ENCODE data around the gene GNAZ. TPM values are rescaled to one million over a fixed set of nuclear protein-coding genes. Genes with fewer than 3 reads are reported as not detected.
"Not testable (repeated sequence)": the region's sequence is repeated elsewhere in the genome, so short reads cannot be mapped to it uniquely, and the experiment has no call there.

GNAZ gene
- total and polyA plus RNA-seq, 7 experiments from 2014 or later, result 0.12 to 2.0 (median 0.31) TPM; not detected in 3

DNA sequence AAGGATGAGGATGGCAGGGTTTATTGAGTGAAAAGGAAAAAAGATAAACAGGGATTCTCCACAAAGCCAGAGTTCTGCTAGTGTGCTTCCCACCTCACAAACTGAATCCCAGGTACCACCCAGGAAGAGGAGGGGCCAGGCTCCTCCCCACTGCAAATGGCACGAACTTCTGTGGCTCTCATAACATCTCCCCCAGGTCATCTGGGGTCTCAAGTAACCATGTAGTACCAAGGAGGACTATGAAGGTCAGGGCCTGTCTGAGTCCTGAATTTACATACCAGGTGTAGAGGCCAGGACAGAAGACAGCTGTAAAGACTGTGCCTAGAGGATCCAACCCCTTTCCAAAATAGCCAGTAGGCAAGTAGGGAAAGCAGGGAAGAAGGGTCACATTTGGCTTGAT, 25.7 kb upstream of the GNAZ start:
- ChIA-PET CTCF (no interaction called here), POLR2A (interaction anchor here (0.6 kb wide), 1 partner anchor 1570 kb away, joined by 4 read pairs; no protein-coding TSS in a partner anchor)
- peaks cover 0 to 40% (median 14%) of the 10 kb centered on the region in 5 donors for H3K27me3 Mint-ChIP-seq

DNA sequence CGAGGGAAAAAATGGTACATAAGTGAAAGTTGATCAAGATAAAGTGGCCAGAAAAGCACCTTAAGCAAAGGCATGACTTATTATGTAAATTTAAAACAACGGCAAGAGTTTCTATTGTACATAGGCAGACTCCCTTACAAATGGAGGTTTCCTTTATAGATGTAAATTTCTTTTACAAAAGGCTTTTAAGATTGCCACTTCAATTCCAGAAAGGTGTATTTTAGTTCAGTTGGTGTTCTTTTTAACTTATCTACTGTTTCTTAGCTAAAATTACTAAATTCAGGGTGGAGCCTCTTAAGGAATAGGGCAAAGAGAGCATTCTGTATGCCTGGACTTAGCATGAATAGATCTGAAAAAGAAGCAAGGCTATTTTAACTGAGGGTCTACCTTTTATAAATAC, 24.9 kb upstream of the GNAZ start:
- Mint-ChIP-seq H3K36me3 (peaks cover 0 to 4% (median 0%) of the 10 kb centered on the region in 5 donors), H3K27ac (no peak overlapping the region), H3K4me3 (no peak overlapping the region), H3K9me3 (peaks cover 0 to 18% (median 0%) of the 10 kb centered on the region in 11 donors), H3K4me1 (peaks cover 0 to 7% (median under 1%) of the 10 kb centered on the region in 7 donors), H3K27me3 (peaks cover 0 to 44% (median 14%) of the 10 kb centered on the region in 5 donors)
- intact Hi-C loops (cut with micrococcal nuclease), result no loop called here
- DNase-seq, result no peak
- CTCF ChIA-PET, result no interaction called here
- Histone ChIP-seq H3K27me3 (ENCODE audit: control insufficient read depth in 2 of 2, insufficient read depth in 2 of 2, low read length in 2 of 2) (no peaks in the 10 kb centered on the region), H3K9me3 (ENCODE audit: control insufficient read depth in 2 of 3, low read length in 3 of 3) (peaks cover 0 to 10% (median 6%) of the 10 kb centered on the region in 3 experiments), H3K36me3 (ENCODE audit: control insufficient read depth in 2 of 3, insufficient read depth in 3 of 3, low read length in 3 of 3) (no peaks in the 10 kb centered on the region), H3K27ac (ENCODE audit: low read depth, low read length) (no peak overlapping the region), H3K4me1 (ENCODE audit: control insufficient read depth in 2 of 2, insufficient read depth in 2 of 2, low read length in 2 of 2) (no peaks in the 10 kb centered on the region), H3K4me3 (ENCODE audit: low read length) (no peak overlapping the region)
- POLR2A ChIA-PET, result interaction anchor here (0.6 kb wide), 2 partner anchors 24 to 1569 kb away, joined by 3 to 4 read pairs; no protein-coding TSS in a partner anchor
- ATAC-seq, result no peak

More for the DNA sequence above, 25.7 kb upstream of the GNAZ start:
- H3K4me3 Mint-ChIP-seq, result no peak overlapping the region
- peaks cover 0 to 18% (median 0%) of the 10 kb centered on the region in 11 donors for H3K9me3 Mint-ChIP-seq
- no peak overlapping the region for H3K4me3 ChIP-seq (ENCODE audit: low read length)
- peaks cover 0 to 10% (median 6%) of the 10 kb centered on the region in 3 experiments for H3K9me3 ChIP-seq (ENCODE audit: control insufficient read depth in 2 of 3, low read length in 3 of 3)
- no peak overlapping the region for H3K27ac Mint-ChIP-seq
- no peaks in the 10 kb centered on the region for H3K27me3 ChIP-seq (ENCODE audit: control insufficient read depth in 2 of 2, insufficient read depth in 2 of 2, low read length in 2 of 2)
- intact Hi-C loops (cut with micrococcal nuclease), result no loop called here
- H3K4me1 ChIP-seq (ENCODE audit: control insufficient read depth in 2 of 2, insufficient read depth in 2 of 2, low read length in 2 of 2), result no peaks in the 10 kb centered on the region
- H3K4me1 Mint-ChIP-seq, result peaks cover 0 to 4% (median 0%) of the 10 kb centered on the region in 7 donors
- H3K27ac ChIP-seq (ENCODE audit: low read depth, low read length), result no peak overlapping the region
- no peak for ATAC-seq
- DNase-seq, result no peak
- H3K36me3 Mint-ChIP-seq, result peaks cover 0 to 4% (median 0%) of the 10 kb centered on the region in 5 donors
- no peaks in the 10 kb centered on the region for H3K36me3 ChIP-seq (ENCODE audit: control insufficient read depth in 2 of 3, insufficient read depth in 3 of 3, low read length in 3 of 3)

- no peak for ATAC-seq
- Mint-ChIP-seq H3K4me1 (peaks cover 0 to 7% (median 2%) of the 10 kb centered on the region in 7 donors), H3K4me3 (no peak overlapping the region), H3K27ac (no peak overlapping the region), H3K36me3 (peaks cover 0 to 4% (median 0%) of the 10 kb centered on the region in 5 donors), H3K9me3 (peaks cover 0 to 18% (median 0%) of the 10 kb centered on the region in 11 donors), H3K27me3 (peaks cover 0 to 50% (median 14%) of the 10 kb centered on the region in 5 donors)
- ChIA-PET CTCF (no interaction called here), POLR2A (no interaction called here)
- intact Hi-C loops (cut with micrococcal nuclease), result no loop called here
- Histone ChIP-seq H3K4me1 (ENCODE audit: control insufficient read depth in 2 of 2, insufficient read depth in 2 of 2, low read length in 2 of 2) (no peaks in the 10 kb centered on the region), H3K36me3 (ENCODE audit: control insufficient read depth in 2 of 3, insufficient read depth in 3 of 3, low read length in 3 of 3) (no peaks in the 10 kb centered on the region), H3K27ac (ENCODE audit: low read depth, low read length) (no peak overlapping the region), H3K4me3 (ENCODE audit: low read length) (no peak overlapping the region), H3K9me3 (ENCODE audit: control insufficient read depth in 2 of 3, low read length in 3 of 3) (peaks cover 0 to 10% (median 6%) of the 10 kb centered on the region in 3 experiments), H3K27me3 (ENCODE audit: control insufficient read depth in 2 of 2, insufficient read depth in 2 of 2, low read length in 2 of 2) (no peaks in the 10 kb centered on the region)
- no peak for DNase-seq
These were observed 23.1 kb upstream of the GNAZ start for GRCh38 chr22:23047265-23047664.

GRCh38 chr22:23047742-23048141, 22.6 kb upstream of the GNAZ start:
- Mint-ChIP-seq H3K36me3 (peaks cover 0 to 4% (median 0%) of the 10 kb centered on the region in 5 donors), H3K4me3 (no peak overlapping the region), H3K4me1 (peaks cover 0 to 7% (median 2%) of the 10 kb centered on the region in 7 donors), H3K27ac (no peak overlapping the region), H3K27me3 (peaks cover 0 to 50% (median 14%) of the 10 kb centered on the region in 5 donors), H3K9me3 (peaks cover 0 to 18% (median 0%) of the 10 kb centered on the region in 11 donors)
- Histone ChIP-seq H3K9me3 (ENCODE audit: control insufficient read depth in 2 of 3, low read length in 3 of 3) (peaks cover 0 to 10% (median 6%) of the 10 kb centered on the region in 3 experiments), H3K36me3 (ENCODE audit: control insufficient read depth in 2 of 3, insufficient read depth in 3 of 3, low read length in 3 of 3) (no peaks in the 10 kb centered on the region), H3K4me3 (ENCODE audit: low read length) (no peak overlapping the region), H3K27me3 (ENCODE audit: control insufficient read depth in 2 of 2, insufficient read depth in 2 of 2, low read length in 2 of 2) (no peaks in the 10 kb centered on the region), H3K27ac (ENCODE audit: low read depth, low read length) (no peak overlapping the region), H3K4me1 (ENCODE audit: control insufficient read depth in 2 of 2, insufficient read depth in 2 of 2, low read length in 2 of 2) (no peaks in the 10 kb centered on the region)
- intact Hi-C loops (cut with micrococcal nuclease), result no loop called here
- ChIA-PET CTCF (no interaction called here), POLR2A (no interaction called here)
- no peak for ATAC-seq
- no peak for DNase-seq

DNA sequence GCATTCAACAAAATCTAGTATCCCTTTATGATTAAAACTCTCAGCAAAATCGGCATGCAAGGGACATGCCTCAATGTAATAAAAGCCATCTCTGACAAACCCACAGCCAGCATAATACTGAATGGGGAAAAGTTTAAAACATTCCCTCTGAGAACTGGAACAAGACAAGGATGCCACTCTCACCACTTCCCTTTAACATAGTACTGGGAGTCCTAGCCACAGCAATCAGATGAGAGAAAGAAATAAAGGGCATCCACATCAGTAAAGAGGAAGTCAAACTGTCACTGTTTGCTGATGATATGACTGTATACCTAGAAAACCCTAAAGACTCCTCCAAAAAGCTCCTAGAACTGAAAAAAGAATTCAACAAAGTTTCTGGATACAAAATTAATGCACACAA, 19.8 kb upstream of the GNAZ start:
- CTCF ChIA-PET; H3K27me3 ChIP-seq (ENCODE audit: control insufficient read depth in 2 of 2, insufficient read depth in 2 of 2, low read length in 2 of 2); H3K27ac Mint-ChIP-seq; H3K36me3 ChIP-seq (ENCODE audit: control insufficient read depth in 2 of 3, insufficient read depth in 3 of 3, low read length in 3 of 3); H3K4me1 ChIP-seq (ENCODE audit: control insufficient read depth in 2 of 2, insufficient read depth in 2 of 2, low read length in 2 of 2); H3K36me3 Mint-ChIP-seq; H3K4me1 Mint-ChIP-seq; H3K4me3 Mint-ChIP-seq; DNase-seq; H3K27ac ChIP-seq (ENCODE audit: low read depth, low read length); intact Hi-C loops (cut with micrococcal nuclease); H3K4me3 ChIP-seq (ENCODE audit: low read length); ATAC-seq: not testable (repeated sequence)
- peaks cover 0 to 43% (median 10%) of the 10 kb centered on the region in 5 donors for H3K27me3 Mint-ChIP-seq
- H3K9me3 Mint-ChIP-seq, result peaks cover 0 to 14% (median under 1%) of the 10 kb centered on the region in 11 donors
- peaks cover 0 to 10% (median 6%) of the 10 kb centered on the region in 3 experiments for H3K9me3 ChIP-seq (ENCODE audit: control insufficient read depth in 2 of 3, low read length in 3 of 3)
- POLR2A ChIA-PET, result interaction anchor here (0.6 kb wide), 1 partner anchor 7 kb away, joined by 4 read pairs; no protein-coding TSS in a partner anchor

DNA sequence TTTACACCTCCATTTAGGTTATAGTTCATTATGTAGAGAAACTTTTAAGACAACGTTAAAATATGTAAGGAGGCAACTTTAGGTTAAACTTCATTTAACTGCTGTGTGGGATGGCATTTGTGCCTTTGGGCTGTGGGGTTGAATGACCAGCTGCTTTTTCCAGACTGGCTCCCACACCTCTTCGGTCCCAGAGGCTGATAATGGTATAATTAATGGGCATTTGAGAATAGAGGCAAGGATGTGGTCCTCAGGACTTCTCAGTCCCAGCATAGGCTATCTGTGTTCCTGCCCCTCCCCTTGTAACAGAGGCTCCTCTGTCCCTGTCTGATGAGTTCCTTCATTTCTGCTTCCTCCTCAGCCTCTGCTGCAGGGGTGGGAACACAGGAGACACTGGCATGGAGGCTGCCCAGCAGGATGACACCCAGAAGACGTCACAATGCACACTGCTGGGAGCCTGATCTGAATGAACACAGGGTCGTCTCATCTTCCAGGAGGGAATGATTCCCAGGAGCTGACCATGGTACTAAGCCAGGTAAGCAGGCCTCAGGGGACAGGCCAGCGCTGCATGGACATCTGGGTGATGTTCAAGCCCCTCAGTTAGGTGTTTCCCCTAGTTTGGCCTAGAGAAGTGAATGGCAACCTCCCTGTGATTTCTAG, 17.1 kb upstream of the GNAZ start:
- ChIA-PET CTCF (no interaction called here), POLR2A (no interaction called here)
- H3K4me3 ChIP-seq (ENCODE audit: low read length), result no peak overlapping the region
- DNase-seq, result no peak
- H3K36me3 Mint-ChIP-seq, result peaks cover 0 to 4% (median 4%) of the 10 kb centered on the region in 5 donors
- H3K9me3 Mint-ChIP-seq, result peaks cover 0 to 12% (median 5%) of the 10 kb centered on the region in 11 donors
- intact Hi-C loops (cut with micrococcal nuclease), result no loop called here
- H3K27ac ChIP-seq (ENCODE audit: low read depth, low read length), result no peak overlapping the region
- H3K27ac Mint-ChIP-seq, result no peak overlapping the region
- H3K9me3 ChIP-seq (ENCODE audit: control insufficient read depth in 2 of 3, low read length in 3 of 3), result no peaks in the 10 kb centered on the region
- peaks cover 0 to 7% (median 2%) of the 10 kb centered on the region in 7 donors for H3K4me1 Mint-ChIP-seq
- no peaks in the 10 kb centered on the region for H3K36me3 ChIP-seq (ENCODE audit: control insufficient read depth in 2 of 3, insufficient read depth in 3 of 3, low read length in 3 of 3)
- no peaks in the 10 kb centered on the region for H3K27me3 ChIP-seq (ENCODE audit: control insufficient read depth in 2 of 2, insufficient read depth in 2 of 2, low read length in 2 of 2)
- H3K4me3 Mint-ChIP-seq, result no peak overlapping the region
- peaks cover 0 to 44% (median 9%) of the 10 kb centered on the region in 5 donors for H3K27me3 Mint-ChIP-seq
- ATAC-seq, result no peak
- no peaks in the 10 kb centered on the region for H3K4me1 ChIP-seq (ENCODE audit: control insufficient read depth in 2 of 2, insufficient read depth in 2 of 2, low read length in 2 of 2)

Measured in naive thymus-derived CD4-positive, alpha-beta T cell (primary cell).